Colonic mucosa (tissue), 4 donors: Measurements from ENCODE around the gene LRP3. TPM values are rescaled to one million over a fixed set of nuclear protein-coding genes. Genes with fewer than 3 reads are reported as not detected.

Experiments used
- DNase-seq: peaks from one replicate; pipeline ENCODE4 v3.0.0-alpha.2; 2020
- H3K27ac ChIP-seq: fragments of 200-600 bp; one replicate; pipeline ENCODE4 v1.8.0; 2021
- H3K27me3 ChIP-seq: fragments of 200-600 bp; one replicate; pipeline ENCODE4 v1.8.0; 2021
- H3K36me3 ChIP-seq: fragments of 200-600 bp; one replicate; pipeline ENCODE4 v1.8.0; 2021
- H3K4me1 ChIP-seq: fragments of 200-600 bp; one replicate; pipeline ENCODE4 v1.8.0; 2021; ENCODE audit warnings: mild to moderate bottlenecking
- H3K4me3 ChIP-seq: fragments of 200-600 bp; one replicate; pipeline ENCODE4 v1.8.0; 2021
- H3K9ac ChIP-seq, 2 donors: one replicate each; pipeline ENCODE4 v1.7.0; 2013; ENCODE audit warnings: control low read depth in 2 of 2, low read depth in 2 of 2, low read length in 2 of 2
- H3K9me3 ChIP-seq: fragments of 200-600 bp; one replicate; pipeline ENCODE4 v1.8.0; 2021
- intact Hi-C: fragments of 100-400 bp; cut with DNase I; formaldehyde crosslinking; loops from one replicate; pipeline ENCODE4 v1.14.1; 2022
- total RNA-seq, 2 donors: library from RNA; stranded (reverse); fragmentation: NEBNext Ultra II Directional in 1 of 2; extraction: Animal tissue kit (Norgen Biotek cat#: 25700) in 1 of 2; gene quantifications; one replicate each; pipeline ENCODE4 v1.2.1, GENCODE V29; 2021
- TF ChIP-seq, protein P1 (sequence below): fragments of 200-600 bp; IDR thresholded peaks from one replicate; pipeline ENCODE4 v1.8.0; 2022; ENCODE audit warnings: antibody characterized with exemption, mild to moderate bottlenecking
- donor health status: healthy.
- donor health status: DM: no; HTN: no; CAD: no.
- donor health status: DM: no; HTN: no; CAD: no.

The LRP3 gene
- total RNA-seq, 2 donors from 2014 or later: 14.6 to 16.5 TPM

DNA sequence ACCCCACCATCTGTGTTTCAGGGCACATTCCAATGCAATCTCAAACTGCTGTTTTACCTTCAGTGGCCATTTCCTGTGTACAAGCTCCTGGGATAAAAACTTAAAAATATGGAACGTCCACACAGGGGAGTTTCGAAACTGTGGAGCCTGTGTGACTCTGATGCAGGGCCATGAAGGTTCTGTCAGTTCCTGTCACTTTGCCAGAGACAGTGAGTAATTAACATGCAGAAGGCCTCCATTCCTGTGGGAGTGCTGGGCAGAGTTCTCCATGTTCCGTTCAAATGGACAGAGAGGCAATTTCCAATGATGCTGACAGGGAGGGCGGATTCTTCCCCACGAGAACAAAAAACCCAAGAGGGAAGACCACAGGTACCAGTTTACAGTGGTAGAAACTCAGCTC is 37.8 kb upstream of the LRP3 start:
- no peak for DNase-seq
- H3K9ac ChIP-seq: no peak overlapping the region
- H3K27me3 ChIP-seq: no peaks in the 10 kb centered on the region
- H3K36me3 ChIP-seq: no peaks in the 10 kb centered on the region
- intact Hi-C loops: no loop called here
- no peaks in the 10 kb centered on the region for H3K4me1 ChIP-seq
- no peaks in the 10 kb centered on the region for H3K9me3 ChIP-seq
- TF ChIP-seq, protein P1, sequence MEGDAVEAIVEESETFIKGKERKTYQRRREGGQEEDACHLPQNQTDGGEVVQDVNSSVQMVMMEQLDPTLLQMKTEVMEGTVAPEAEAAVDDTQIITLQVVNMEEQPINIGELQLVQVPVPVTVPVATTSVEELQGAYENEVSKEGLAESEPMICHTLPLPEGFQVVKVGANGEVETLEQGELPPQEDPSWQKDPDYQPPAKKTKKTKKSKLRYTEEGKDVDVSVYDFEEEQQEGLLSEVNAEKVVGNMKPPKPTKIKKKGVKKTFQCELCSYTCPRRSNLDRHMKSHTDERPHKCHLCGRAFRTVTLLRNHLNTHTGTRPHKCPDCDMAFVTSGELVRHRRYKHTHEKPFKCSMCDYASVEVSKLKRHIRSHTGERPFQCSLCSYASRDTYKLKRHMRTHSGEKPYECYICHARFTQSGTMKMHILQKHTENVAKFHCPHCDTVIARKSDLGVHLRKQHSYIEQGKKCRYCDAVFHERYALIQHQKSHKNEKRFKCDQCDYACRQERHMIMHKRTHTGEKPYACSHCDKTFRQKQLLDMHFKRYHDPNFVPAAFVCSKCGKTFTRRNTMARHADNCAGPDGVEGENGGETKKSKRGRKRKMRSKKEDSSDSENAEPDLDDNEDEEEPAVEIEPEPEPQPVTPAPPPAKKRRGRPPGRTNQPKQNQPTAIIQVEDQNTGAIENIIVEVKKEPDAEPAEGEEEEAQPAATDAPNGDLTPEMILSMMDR: no peak
- H3K4me3 ChIP-seq: no peak overlapping the region
- no peak overlapping the region for H3K27ac ChIP-seq

DNA sequence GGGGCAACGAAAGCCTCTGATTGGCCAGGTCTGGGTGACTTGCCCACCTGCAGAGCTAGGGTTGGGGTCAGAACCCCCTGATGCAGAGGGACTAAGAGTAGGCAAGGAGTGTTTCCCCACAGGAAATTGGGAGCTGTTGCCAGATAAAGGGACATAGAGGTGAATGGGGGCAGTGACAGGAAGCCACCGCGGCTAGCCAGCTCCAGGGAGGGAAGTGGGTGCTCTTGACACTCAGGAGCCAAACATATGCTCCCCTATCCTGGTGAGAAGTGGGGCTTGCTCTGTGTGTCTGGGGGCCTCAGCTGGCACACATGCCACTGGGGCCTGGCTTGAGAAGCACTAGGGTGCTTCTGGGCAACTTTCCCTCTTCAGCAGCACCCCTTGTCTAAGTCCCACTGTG is 36.2 kb upstream of the LRP3 start:
- Histone ChIP-seq H3K4me1 (no peaks in the 10 kb centered on the region), H3K9ac (no peak overlapping the region), H3K4me3 (no peak overlapping the region), H3K27ac (no peak overlapping the region), H3K9me3 (no peaks in the 10 kb centered on the region), H3K36me3 (no peaks in the 10 kb centered on the region), H3K27me3 (no peaks in the 10 kb centered on the region)
- no peak for DNase-seq
- TF ChIP-seq, protein P1: no peak
- intact Hi-C loops: no loop called here

DNA sequence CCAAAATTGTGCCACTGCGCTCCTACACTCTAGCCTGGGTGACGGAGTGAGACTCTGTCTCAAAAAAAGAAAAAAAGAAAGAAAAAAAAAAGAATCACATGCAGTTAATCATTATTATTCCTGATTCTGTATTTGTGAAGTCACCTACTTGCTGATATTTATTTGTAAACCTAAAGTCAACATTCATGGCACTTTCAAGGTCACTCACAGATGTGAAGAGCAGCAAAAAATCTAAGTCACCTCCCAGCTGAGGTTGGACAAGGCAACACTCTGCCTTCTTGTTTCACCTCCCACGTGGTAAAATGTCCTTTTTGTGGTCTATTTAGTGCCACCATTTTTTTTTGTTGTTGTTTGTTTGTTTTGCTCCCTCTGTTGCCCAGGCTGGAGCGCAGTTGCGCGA is 35.8 kb upstream of the LRP3 start:
- Histone ChIP-seq H3K4me1 (no peaks in the 10 kb centered on the region), H3K27me3 (no peaks in the 10 kb centered on the region), H3K9ac (no peak overlapping the region), H3K4me3 (no peak overlapping the region), H3K36me3 (no peaks in the 10 kb centered on the region), H3K9me3 (no peaks in the 10 kb centered on the region), H3K27ac (no peak overlapping the region)
- TF ChIP-seq, protein P1: no peak
- no peak for DNase-seq
- intact Hi-C loops: no loop called here

DNA sequence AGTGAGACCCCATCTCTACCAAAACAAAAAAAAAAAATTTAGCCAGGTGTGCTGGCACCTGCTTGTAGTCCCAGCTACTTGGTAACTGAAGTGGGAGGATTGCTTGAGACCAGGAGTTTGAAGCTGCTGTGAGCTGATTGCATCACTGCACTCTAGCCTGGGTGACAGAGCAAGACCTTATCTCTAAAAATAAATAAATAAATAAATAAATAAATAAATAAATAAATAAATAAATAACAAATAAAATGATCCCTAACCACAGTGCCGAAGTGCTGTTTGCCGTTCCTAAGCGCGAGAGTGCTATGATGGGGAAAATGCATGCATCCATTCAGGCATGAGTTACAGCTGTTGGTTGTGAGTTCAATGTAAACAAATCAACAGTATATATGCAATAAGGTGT is 35.0 kb upstream of the LRP3 start:
- intact Hi-C loops: no loop called here
- TF ChIP-seq, protein P1: no peak

DNA sequence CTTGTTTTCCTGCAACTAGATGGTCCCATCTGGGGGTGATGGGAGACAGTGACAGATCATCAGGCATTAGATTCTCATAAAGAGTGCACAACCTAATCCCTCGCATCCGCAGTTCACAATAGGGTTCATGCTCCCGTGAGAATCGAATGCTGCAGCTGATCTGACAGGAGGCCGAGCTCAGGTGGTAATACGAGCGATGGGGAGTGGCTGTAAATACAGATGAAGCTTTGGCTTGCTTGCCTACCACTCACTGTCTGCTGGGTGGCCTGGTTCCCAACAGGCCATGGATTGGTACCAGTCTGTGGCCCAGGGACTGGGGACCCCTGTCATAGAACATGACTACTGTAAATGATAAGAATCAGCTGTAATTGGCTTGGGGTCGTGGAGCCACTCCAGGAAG is 34.2 kb upstream of the LRP3 start:
- TF ChIP-seq, protein P1: no peak
- no peak overlapping the region for H3K27ac ChIP-seq
- no peaks in the 10 kb centered on the region for H3K4me1 ChIP-seq
- H3K9ac ChIP-seq: no peak overlapping the region
- no peak for DNase-seq
- no peaks in the 10 kb centered on the region for H3K9me3 ChIP-seq
- H3K4me3 ChIP-seq: no peak overlapping the region
- H3K36me3 ChIP-seq: no peaks in the 10 kb centered on the region
- intact Hi-C loops: no loop called here
- H3K27me3 ChIP-seq: no peaks in the 10 kb centered on the region

More for the DNA sequence above, 35.0 kb upstream of the LRP3 start:
- Histone ChIP-seq H3K4me1 (no peaks in the 10 kb centered on the region), H3K4me3 (no peak overlapping the region), H3K27me3 (no peaks in the 10 kb centered on the region), H3K9ac (no peak overlapping the region), H3K36me3 (no peaks in the 10 kb centered on the region), H3K9me3 (no peaks in the 10 kb centered on the region), H3K27ac (no peak overlapping the region)
- no peak for DNase-seq

DNA sequence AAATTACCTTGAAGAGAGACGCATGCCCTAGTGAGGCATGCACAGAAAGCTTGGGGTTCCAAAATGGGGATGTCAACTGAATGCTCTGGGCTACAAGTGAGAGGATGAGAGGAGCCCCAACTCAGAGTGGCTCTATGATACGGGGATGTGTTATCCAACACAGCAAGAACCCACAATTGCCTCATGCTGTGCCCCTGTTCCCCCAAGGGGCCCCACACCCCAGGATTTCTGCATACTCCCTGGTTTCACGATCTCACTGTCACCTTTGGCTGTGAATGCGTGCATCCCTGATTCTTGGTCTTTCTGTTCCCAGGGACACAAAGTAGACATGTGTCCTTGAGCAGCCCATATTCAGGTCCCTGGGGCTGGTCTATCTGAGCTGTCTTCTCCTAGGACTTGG is 32.9 kb upstream of the LRP3 start:
- no peak for DNase-seq
- no peaks in the 10 kb centered on the region for H3K27me3 ChIP-seq
- H3K9me3 ChIP-seq: no peaks in the 10 kb centered on the region
- TF ChIP-seq, protein P1: no peak
- H3K9ac ChIP-seq: no peak overlapping the region
- no peaks in the 10 kb centered on the region for H3K4me1 ChIP-seq
- no peaks in the 10 kb centered on the region for H3K36me3 ChIP-seq
- H3K27ac ChIP-seq: no peak overlapping the region
- no peak overlapping the region for H3K4me3 ChIP-seq
- intact Hi-C loops: no loop called here
